HG02852 (cell line): ENCODE results near the gene NDRG3.
"Not testable (repeated sequence)": the region's sequence is repeated elsewhere in the genome, so short reads cannot be mapped to it uniquely, and the experiment has no call there.

Experiments used
- ATAC-seq: cut with Tn5 transposase; IDR thresholded peaks from one replicate; pipeline ENCODE4 v1.9.1; 2021; ENCODE audit warnings: mild to moderate bottlenecking, moderate library complexity; ENCODE audit not compliant: unreplicated experiment

Gene NDRG3

GRCh38 chr20:36645998-36646397 is 99.9 kb downstream of the NDRG3 start, which contains the start of gene SLA2:
SLA2 (minus strand) TSS chr20:36646196; CDS start chr20:36641335, 4,861 bp downstream.
- no peak for ATAC-seq

- no peak for ATAC-seq
Observed at GRCh38 chr20:36645353-36645752, 100.5 kb downstream of the NDRG3 start.

- ATAC-seq, result no peak
Observed at GRCh38 chr20:36644706-36645095, 101.2 kb downstream of the NDRG3 start.

GRCh38 chr20:36644032-36644705 is 101.7 kb downstream of the NDRG3 start:
- ATAC-seq, result no peak

GRCh38 chr20:36642136-36642535 is 103.8 kb downstream of the NDRG3 start:
- no peak for ATAC-seq

GRCh38 chr20:36641506-36641843 is 104.4 kb downstream of the NDRG3 start:
- no peak for ATAC-seq

GRCh38 chr20:36638876-36639400 is 107.0 kb downstream of the NDRG3 start:
- not testable (repeated sequence) for ATAC-seq

GRCh38 chr20:36634342-36634741 is 111.5 kb downstream of the NDRG3 start:
- no peak for ATAC-seq

GRCh38 chr20:36633285-36633772 is 112.6 kb downstream of the NDRG3 start:
- no peak for ATAC-seq

- ATAC-seq, result no peak
Observed at GRCh38 chr20:36632487-36633284, 113.2 kb downstream of the NDRG3 start.

- ATAC-seq, result no peak
Observed at GRCh38 chr20:36632147-36632486, 113.8 kb downstream of the NDRG3 start.

GRCh38 chr20:36631646-36632045 is 114.2 kb downstream of the NDRG3 start:
- ATAC-seq, result no peak

- no peak for ATAC-seq
Observed at GRCh38 chr20:36629719-36630681, 115.9 kb downstream of the NDRG3 start.

GRCh38 chr20:36628076-36628475 is 117.8 kb downstream of the NDRG3 start:
- ATAC-seq, result no peak

GRCh38 chr20:36624944-36625324 is 121.0 kb downstream of the NDRG3 start:
- no peak for ATAC-seq

GRCh38 chr20:36624068-36624943 is 121.6 kb downstream of the NDRG3 start:
- ATAC-seq, result no peak

GRCh38 chr20:36623444-36623843 is 122.4 kb downstream of the NDRG3 start:
- no peak for ATAC-seq

- no peak for ATAC-seq
Observed at GRCh38 chr20:36620917-36621316, 125.0 kb downstream of the NDRG3 start.

GRCh38 chr20:36614781-36615557 is 130.9 kb downstream of the NDRG3 start:
- no peak for ATAC-seq
